ENCODE results near the gene GLUD1. TPM values are rescaled to one million over a fixed set of nuclear protein-coding genes. Genes with fewer than 3 reads are reported as not detected.
"Not testable (repeated sequence)": the region's sequence is repeated elsewhere in the genome, so short reads cannot be mapped to it uniquely, and the experiment has no call there.

GLUD1 gene
- total RNA-seq, 1 donor from 2014 or later: 175 TPM

GRCh38 chr10:87038786-87039185 is 55.9 kb downstream of the GLUD1 start:
- no peak for DNase-seq

DNA sequence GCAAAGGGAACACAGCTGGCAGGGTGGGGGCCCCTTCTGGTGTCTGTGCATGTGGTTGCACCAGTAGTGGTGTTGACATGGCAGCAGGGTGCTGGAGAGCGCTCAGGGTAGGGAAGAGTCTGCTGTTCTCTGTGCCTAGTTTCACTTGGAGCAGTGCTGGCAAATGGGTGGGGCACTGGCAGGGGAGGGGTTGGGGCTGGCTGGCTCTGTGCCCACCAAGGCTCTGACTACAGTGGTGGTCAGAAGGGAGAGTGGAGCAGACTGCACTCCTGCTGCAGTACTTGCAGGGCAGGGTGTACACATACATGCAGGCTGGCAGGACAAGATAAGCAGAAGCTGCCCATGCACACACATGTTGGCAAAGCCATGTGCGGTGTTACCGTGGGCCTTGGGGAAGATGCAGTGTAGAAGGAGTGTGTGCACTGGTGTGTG is 56.3 kb downstream of the GLUD1 start:
- no peak for DNase-seq

- no peak for DNase-seq
Observed at GRCh38 chr10:87036623-87037022, 58.0 kb downstream of the GLUD1 start.

DNA sequence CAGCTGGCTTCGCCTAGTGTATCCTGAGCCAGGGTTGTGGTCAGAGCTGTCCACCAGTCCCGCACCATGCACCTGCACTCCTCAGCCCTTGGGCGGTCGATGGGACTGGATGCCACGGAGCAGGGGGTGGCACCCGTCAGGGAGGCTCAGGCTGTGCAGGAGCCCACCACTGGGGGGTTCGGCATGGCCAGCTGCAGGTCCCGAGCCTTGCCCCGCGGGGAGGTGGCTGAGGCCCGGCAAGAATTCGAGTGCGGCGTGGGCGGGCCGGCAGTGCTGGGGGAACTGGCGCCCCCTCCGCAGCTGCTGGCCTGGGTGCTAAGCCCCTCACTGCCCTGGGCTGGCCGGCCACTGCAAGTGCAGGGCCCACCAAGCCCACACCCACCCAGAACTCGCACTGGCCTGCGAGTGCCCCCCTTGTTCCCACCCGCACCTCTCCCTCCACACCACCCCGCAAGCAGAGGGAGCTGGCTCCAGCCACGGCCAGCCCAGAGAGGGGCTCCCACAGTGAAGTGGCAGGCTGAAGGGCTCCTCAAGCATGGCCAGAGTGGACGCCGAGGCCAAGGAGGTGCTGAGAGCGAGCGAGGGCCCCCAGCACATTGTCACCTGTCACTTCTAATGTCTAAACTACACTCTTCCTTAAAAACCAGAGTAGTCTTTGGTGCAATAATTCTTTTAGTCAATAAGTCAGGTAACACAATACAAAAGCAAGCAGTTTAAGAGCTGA is 63.6 kb downstream of the GLUD1 start:
- no peak for DNase-seq

GRCh38 chr10:87030419-87030818 is 64.2 kb downstream of the GLUD1 start:
- not testable (repeated sequence) for DNase-seq

GRCh38 chr10:87026747-87027508 is 67.7 kb downstream of the GLUD1 start:
- not testable (repeated sequence) for DNase-seq

- not testable (repeated sequence) for DNase-seq
Observed at GRCh38 chr10:87025285-87025958, 69.2 kb downstream of the GLUD1 start.

- not testable (repeated sequence) for DNase-seq
Observed at GRCh38 chr10:87020056-87020455, 74.6 kb downstream of the GLUD1 start, which contains the start of gene FAM25A. TSS of gene FAM25A (plus strand) at chr10:87020294. CDS start at chr10:87020325, 31 bp downstream.

DNA sequence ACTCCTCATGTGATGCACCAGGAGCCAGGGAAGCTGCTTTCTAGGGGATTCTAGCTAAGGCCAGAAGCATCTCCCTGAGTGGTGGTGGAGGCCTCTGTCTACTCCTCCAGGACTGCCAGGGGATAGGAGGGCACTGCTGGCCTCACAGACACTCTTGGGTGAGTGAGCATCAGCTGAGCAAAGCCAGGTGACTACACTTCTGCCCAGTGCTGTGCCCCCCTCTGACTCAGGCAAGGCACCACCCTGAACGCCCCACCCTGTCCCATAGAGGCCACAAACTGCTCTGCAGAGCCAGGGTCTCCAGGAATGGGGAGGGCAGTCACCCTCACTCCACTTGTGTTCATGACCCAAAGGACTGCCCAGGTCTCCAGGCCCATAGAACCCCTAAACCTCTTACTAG is 75.1 kb downstream of the GLUD1 start:
- DNase-seq: not testable (repeated sequence)

DNA sequence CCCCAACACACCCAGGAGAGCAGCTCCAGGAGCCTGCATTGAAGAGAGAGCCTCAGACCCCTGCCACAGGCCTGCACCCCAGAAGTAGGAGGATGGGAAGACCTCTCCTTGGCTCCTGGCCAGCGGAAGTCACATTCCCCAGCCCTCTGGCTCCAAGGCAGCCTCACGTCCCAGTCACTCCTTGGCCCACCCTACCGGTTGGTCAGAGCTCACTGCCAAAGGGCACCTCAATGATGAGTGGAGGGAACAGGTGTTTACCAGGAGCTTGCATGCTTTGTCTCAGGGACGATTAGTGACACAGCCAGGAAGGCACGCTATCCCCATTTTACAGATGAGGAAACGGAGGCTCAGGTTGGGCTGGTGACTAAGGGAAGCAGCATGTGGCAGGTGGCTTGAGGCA is 75.6 kb downstream of the GLUD1 start:
- DNase-seq: not testable (repeated sequence)

GRCh38 chr10:87018127-87018526 is 76.5 kb downstream of the GLUD1 start:
- DNase-seq: not testable (repeated sequence)

- DNase-seq: not testable (repeated sequence)
Observed at GRCh38 chr10:87014986-87015716, 79.5 kb downstream of the GLUD1 start.

- DNase-seq: not testable (repeated sequence)
Observed at GRCh38 chr10:87013528-87013927, 81.1 kb downstream of the GLUD1 start.

GRCh38 chr10:87009134-87009696 is 85.4 kb downstream of the GLUD1 start:
- not testable (repeated sequence) for DNase-seq

DNA sequence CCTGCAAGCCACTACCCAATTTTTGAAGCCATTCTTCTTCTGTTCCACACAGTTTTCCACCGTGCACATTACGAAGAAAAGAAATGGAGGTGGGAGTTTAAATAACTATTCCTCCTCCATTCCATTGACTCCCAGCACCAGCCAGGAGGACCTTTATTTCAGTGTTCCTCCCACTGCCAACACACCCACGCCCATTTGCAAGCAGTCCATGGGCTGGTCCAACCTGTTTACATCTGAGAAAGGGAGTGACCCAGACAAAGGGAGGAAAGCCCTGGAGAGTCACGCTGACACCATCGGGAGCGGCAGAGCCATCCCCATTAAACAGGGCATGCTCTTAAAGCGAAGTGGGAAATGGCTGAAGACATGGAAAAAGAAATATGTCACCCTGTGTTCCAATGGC is 86.3 kb downstream of the GLUD1 start:
- DNase-seq: not testable (repeated sequence)

DNA sequence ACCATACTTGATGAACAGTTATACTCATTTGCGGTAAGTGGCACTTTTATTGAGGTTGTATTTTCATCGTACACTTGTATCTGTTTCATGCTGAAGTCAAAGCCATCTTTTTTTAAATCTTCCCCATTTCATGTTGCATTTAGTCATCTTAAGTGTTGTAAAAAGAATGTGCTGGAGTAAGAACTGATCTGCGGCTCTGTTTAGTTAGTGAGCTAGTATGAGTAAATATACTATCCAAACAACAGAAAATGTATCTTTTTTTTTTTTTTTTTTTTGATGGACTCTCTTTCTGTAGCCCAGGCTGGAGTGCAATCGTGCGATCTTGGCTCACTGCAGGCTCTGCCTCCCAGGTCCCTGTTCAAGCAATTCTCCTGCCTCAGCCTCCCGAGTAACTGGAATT is 87.0 kb downstream of the GLUD1 start:
- not testable (repeated sequence) for DNase-seq

- DNase-seq: not testable (repeated sequence)
Observed at GRCh38 chr10:87007124-87007523, 87.5 kb downstream of the GLUD1 start.

DNA sequence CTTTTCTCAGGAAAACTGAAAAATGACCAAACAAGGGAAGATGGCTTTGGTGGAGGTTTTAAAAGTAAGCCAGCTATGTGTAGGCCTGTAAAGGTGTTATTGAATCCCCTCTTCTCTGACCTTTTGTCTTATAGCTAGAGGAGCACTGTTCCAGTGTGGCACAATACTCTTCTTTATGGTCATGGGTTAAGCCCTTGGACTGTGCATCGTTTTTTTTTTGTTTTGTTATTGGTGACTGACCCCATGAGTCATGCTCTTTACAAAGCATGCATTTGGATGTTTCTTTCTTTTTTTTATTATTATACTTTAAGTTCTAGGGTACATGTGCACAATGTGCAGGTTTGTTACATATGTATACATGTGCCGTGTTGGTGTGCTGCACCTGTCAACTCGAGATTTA is 94.2 kb downstream of the GLUD1 start:
- DNase-seq: no peak

Measured in occipital lobe (tissue), 2 donors.